Tibial nerve (tissue), 4 donors: ENCODE results near the gene SOX8. TPM values are rescaled to one million over a fixed set of nuclear protein-coding genes. Genes with fewer than 3 reads are reported as not detected.

ENCODE experiments used
- DNase-seq, 2 donors: peaks; one replicate each; pipeline ENCODE4 v3.0.0-alpha.2; 2019; ENCODE audit warnings: low spot score in 2 of 2
- H3K27ac ChIP-seq, 4 donors: fragments of 200-600 bp; sonication (generic) in 3 of 4; one replicate each; pipeline ENCODE4 v1.5.1; 2017 to 2019; ENCODE audit warnings: mild to moderate bottlenecking in 1 of 4
- H3K27me3 ChIP-seq, 2 donors: fragments of 200-600 bp; sonication (generic) in 1 of 2; one replicate each; pipeline versions ENCODE4 v1.5.1 to v1.6.0; 2017 to 2019
- H3K36me3 ChIP-seq, 3 donors: fragments of 200-600 bp; sonication (generic); one replicate each; pipeline ENCODE4 v1.5.1; 2018 to 2019
- H3K4me1 ChIP-seq, 4 donors: fragments of 200-600 bp; sonication (generic) in 3 of 4; one replicate each; pipeline ENCODE4 v1.5.1; 2017 to 2019
- H3K4me3 ChIP-seq, 4 donors: fragments of 200-600 bp; sonication (generic) in 3 of 4; one replicate each; pipeline ENCODE4 v1.5.1; 2017 to 2019; ENCODE audit warnings: mild to moderate bottlenecking in 1 of 4, moderate library complexity in 1 of 4
- H3K9me3 ChIP-seq, 4 donors: fragments of 200-600 bp; sonication (generic) in 3 of 4; one replicate each; pipeline ENCODE4 v1.5.1; 2017 to 2019
- EP300 ChIP-seq, 2 donors: sonication (generic); formaldehyde crosslinking; IDR thresholded peaks; one replicate each; pipeline ENCODE4 v1.6.1; 2017; ENCODE audit warnings: antibody characterized with exemption in 2 of 2, mild to moderate bottlenecking in 1 of 2
- POLR2A ChIP-seq, 2 donors: fragments of 450-650 bp; IDR thresholded peaks; one replicate each; pipeline ENCODE4 v1.6.1; 2017; ENCODE audit warnings: antibody characterized with exemption in 2 of 2, mild to moderate bottlenecking in 2 of 2, moderate library complexity in 2 of 2
- WGBS, 2 donors: methylation state at CpG; one replicate each; pipeline ENCODE4 v1.1.5; 2018; 5-methylcytosine and 5-hydroxymethylcytosine counted together
- total RNA-seq, 4 donors: library from RNA; depleted of rRNA; stranded (reverse); fragments of >200 nt; gene quantifications; one replicate each; pipeline ENCODE4 v1.1.0, GENCODE V29; 2016
- TF ChIP-seq, protein P1 (sequence below), 5 experiments: fragments of 200-600 bp in 3 of 5; fragments of 450-650 bp in 2 of 5; sonication (generic) in 3 of 5; IDR thresholded peaks; one replicate each; pipeline ENCODE4 v1.5.1; 2016 to 2019; ENCODE audit warnings: antibody characterized with exemption in 5 of 5, mild to moderate bottlenecking in 3 of 5, moderate library complexity in 2 of 5

SOX8 gene
- total RNA-seq, 4 donors from 2014 or later: 51.3 to 74.5 (median 66.3) TPM

DNA sequence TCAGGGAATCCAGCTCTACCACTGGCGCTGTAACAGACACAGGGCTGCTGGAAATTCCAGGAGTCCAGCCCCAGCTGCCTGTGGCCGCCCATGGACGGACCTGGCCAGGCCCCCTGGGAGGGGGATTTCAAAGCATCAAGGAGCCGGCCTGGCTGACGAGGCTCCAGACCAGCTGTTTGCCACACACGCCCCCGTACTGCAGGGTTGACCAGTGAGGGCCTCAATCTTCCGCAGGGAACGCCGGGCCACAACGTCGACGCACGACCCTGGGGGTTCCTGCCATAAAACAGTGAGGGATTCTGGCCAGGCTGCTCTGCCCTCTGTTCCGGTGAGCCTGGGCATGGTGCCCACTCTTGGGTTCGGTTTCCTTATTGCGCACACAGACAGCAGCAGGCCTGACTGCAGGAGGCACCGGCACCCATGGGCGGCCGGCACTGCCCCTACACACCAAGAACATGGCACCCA, 14.5 kb upstream of the SOX8 start:
- no peaks in the 10 kb centered on the region for H3K27me3 ChIP-seq
- H3K4me3 ChIP-seq: no peak overlapping the region
- no peaks in the 10 kb centered on the region for H3K9me3 ChIP-seq
- WGBS, 2 donors: 76 to 84% methylated on average over 8 to 12 of the region's 20 CpGs
- no peak overlapping the region for H3K27ac ChIP-seq
- H3K4me1 ChIP-seq: peaks cover 0 to 59% (median 17%) of the 10 kb centered on the region in 4 donors
- no peak for TF ChIP-seq EP300 (IDR thresholded peaks at IDR 0.05)
- TF ChIP-seq, protein P1, sequence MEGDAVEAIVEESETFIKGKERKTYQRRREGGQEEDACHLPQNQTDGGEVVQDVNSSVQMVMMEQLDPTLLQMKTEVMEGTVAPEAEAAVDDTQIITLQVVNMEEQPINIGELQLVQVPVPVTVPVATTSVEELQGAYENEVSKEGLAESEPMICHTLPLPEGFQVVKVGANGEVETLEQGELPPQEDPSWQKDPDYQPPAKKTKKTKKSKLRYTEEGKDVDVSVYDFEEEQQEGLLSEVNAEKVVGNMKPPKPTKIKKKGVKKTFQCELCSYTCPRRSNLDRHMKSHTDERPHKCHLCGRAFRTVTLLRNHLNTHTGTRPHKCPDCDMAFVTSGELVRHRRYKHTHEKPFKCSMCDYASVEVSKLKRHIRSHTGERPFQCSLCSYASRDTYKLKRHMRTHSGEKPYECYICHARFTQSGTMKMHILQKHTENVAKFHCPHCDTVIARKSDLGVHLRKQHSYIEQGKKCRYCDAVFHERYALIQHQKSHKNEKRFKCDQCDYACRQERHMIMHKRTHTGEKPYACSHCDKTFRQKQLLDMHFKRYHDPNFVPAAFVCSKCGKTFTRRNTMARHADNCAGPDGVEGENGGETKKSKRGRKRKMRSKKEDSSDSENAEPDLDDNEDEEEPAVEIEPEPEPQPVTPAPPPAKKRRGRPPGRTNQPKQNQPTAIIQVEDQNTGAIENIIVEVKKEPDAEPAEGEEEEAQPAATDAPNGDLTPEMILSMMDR (IDR thresholded peaks at IDR 0.05): no peak
- no peak for TF ChIP-seq POLR2A (IDR thresholded peaks at IDR 0.05)
- DNase-seq: no peak
- peaks cover 0 to 38% (median 0%) of the 10 kb centered on the region in 3 donors for H3K36me3 ChIP-seq

DNA sequence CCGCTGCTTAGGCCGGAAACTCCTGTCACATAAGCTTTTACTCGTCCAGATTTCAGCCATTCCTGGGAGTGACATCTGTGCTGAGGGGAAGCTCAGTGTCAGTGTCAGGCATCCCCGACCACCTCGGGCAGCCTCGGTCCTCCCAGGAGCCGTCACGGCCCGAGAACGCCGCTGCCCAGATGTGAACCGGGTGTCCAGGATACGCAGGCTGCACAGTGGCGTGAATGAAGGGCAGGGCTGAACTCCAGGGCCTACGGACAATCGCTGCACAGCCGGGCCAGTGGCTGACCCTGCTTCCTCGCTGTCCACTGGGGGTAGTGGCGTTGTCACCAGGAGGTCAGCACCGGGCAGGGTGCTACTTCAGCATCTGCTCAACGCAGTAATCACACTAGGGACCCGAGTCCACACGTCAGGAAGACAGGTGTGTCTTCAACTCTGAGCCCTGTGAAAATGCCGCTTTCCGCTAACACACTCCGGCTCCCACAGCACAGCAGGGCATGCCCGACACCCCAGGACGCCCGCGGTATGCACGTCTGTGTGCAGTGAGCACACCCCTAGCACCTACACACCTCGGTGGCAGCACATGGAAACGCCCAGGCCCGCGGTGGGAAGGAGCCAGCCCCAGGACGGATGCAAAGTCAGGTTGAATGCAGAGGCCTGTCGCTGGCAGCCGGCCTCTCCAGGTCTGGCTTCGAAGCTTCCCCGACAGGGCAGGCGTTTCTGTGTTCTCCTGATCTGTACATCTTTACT, 13.8 kb upstream of the SOX8 start:
- H3K27ac ChIP-seq: no peak overlapping the region
- TF ChIP-seq POLR2A (IDR thresholded peaks at IDR 0.05) (no peak), EP300 (IDR thresholded peaks at IDR 0.05) (no peak)
- TF ChIP-seq, protein P1 (IDR thresholded peaks at IDR 0.05): no peak
- no peaks in the 10 kb centered on the region for H3K9me3 ChIP-seq
- H3K27me3 ChIP-seq: no peaks in the 10 kb centered on the region
- H3K4me3 ChIP-seq: no peak overlapping the region
- H3K4me1 ChIP-seq: peaks cover 0 to 59% (median 19%) of the 10 kb centered on the region in 4 donors
- no peak for DNase-seq
- peaks cover 0 to 38% (median 0%) of the 10 kb centered on the region in 3 donors for H3K36me3 ChIP-seq
- WGBS, 2 donors: 89 to 95% methylated on average over 18 to 37 of the region's 41 CpGs

DNA sequence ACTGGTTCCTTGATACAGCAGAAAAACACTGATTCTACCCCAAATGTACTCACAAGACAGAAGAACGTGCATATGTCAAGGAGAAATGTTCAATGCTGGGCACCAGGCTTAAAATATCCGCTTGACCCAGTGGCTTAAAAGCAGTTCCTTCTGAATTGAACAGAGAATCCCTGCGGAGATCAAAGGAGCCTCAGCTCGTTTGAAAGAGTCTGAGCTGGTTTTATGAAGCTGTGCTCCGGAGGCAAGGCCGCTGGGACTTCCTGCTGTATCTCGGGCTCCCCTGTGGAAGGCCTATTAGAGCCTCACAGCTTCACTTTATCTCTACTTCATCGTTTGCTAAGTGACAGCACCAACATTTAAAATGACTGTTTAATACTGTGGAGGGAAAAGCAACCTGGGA, 12.9 kb upstream of the SOX8 start:
- no peak overlapping the region for H3K27ac ChIP-seq
- no peak overlapping the region for H3K4me3 ChIP-seq

DNA sequence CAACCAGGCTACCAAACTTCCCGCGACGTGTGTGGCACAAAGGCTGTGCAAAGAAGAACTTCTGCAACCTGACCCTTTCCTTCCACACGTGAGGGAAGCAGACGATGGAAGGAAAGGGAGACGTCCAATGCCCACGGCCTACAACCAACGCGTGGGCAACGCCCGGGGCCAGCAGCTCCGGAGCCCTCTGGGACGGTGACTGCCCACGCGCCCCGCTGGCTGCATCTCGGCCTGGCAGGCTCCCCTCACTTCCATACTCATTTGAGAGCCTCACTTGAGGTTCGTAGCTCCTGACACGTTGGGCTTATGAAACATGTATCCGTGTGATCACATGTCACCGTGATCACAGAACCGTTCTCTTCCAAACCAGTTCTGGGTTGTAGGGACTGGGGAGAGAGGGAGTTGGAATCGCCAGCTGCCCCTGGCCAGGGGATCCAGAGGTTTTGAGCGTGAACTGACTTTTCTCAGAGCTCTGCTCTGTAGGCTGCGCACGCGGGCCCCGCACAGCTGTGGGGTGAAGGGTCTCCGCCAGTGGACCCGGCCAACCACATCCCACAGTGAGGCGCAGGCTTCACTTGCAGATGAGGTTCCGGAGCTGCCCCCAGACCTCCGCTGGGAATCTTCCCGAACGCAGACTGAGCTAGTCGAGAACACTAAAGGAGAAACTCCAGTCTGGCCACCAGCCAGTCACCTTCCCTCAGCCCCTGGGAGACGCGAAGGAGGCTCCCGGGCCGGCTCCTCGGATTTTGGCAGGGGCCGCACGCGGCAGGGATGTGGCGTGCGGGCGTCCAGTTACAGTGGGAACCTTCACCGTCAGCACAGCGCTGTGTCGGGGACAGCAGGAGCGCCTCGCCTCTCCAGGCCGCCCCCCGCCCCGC, 11.8 kb upstream of the SOX8 start:
- Histone ChIP-seq H3K9me3 (no peaks in the 10 kb centered on the region), H3K4me3 (peak overlapping the region; percentile 46 to 99 (median 78)), H3K27me3 (no peaks in the 10 kb centered on the region), H3K27ac (peak overlapping the region; percentile 67 to 92 (median 85)), H3K36me3 (peaks cover 0 to 38% (median 0%) of the 10 kb centered on the region in 3 donors), H3K4me1 (peaks cover 0 to 65% (median 29%) of the 10 kb centered on the region in 4 donors)
- TF ChIP-seq POLR2A (IDR thresholded peaks at IDR 0.05) (no peak), EP300 (IDR thresholded peaks at IDR 0.05) (no peak)
- TF ChIP-seq, protein P1 (IDR thresholded peaks at IDR 0.05): no peak
- 28 to 38% methylated on average over 45 to 53 of the region's 55 CpGs for WGBS, 2 donors
- no peak for DNase-seq

More for the DNA sequence above, 12.9 kb upstream of the SOX8 start:
- H3K9me3 ChIP-seq: no peaks in the 10 kb centered on the region
- WGBS, 2 donors: 73 to 84% methylated on average over 8 of the region's 8 CpGs
- H3K4me1 ChIP-seq: peaks cover 0 to 59% (median 21%) of the 10 kb centered on the region in 4 donors
- DNase-seq: no peak
- H3K36me3 ChIP-seq: peaks cover 0 to 38% (median 0%) of the 10 kb centered on the region in 3 donors
- TF ChIP-seq, protein P1 (IDR thresholded peaks at IDR 0.05): no peak
- TF ChIP-seq EP300 (IDR thresholded peaks at IDR 0.05) (no peak), POLR2A (IDR thresholded peaks at IDR 0.05) (no peak)
- no peaks in the 10 kb centered on the region for H3K27me3 ChIP-seq
